GM08714 (cell line): ENCODE results near the gene TMC8.
"Not testable (repeated sequence)": the region's sequence is repeated elsewhere in the genome, so short reads cannot be mapped to it uniquely, and the experiment has no call there.

Experiments used
- H3K4me3 ChIP-seq: fragments of 200-500 bp; sonication (Bioruptor generic); 2 replicates; pipeline ENCODE4 v1.5.1; 2014; ENCODE audit warnings: mild to moderate bottlenecking, low read length, inconsistent platforms
- ZNF274 ChIP-seq: IDR thresholded peaks from 2 replicates; pipeline ENCODE4 v1.6.1; 2012; ENCODE audit warnings: mild to moderate bottlenecking, low read depth, low read length

The TMC8 gene

GRCh38 chr17:78130437-78131101, at the start of gene TMC8:
TMC8 (plus strand) TSS chr17:78130771; CDS start chr17:78131589, 818 bp downstream.
- peak within 1 kb of the TSS; percentile 60; the same call in 1 of the 2 replicates for H3K4me3 ChIP-seq
- TF ChIP-seq ZNF274, result no peak

- no peak overlapping the region for H3K4me3 ChIP-seq
- no peak for TF ChIP-seq ZNF274
These were observed 49.0 kb upstream of the TMC8 start for GRCh38 chr17:78081551-78081950.

GRCh38 chr17:78082355-78082872, 48.2 kb upstream of the TMC8 start:
- H3K4me3 ChIP-seq, result not testable (repeated sequence)

- TF ChIP-seq ZNF274, result no peak
- H3K4me3 ChIP-seq, result no peak overlapping the region
These were observed 47.6 kb upstream of the TMC8 start for GRCh38 chr17:78082988-78083387.

DNA sequence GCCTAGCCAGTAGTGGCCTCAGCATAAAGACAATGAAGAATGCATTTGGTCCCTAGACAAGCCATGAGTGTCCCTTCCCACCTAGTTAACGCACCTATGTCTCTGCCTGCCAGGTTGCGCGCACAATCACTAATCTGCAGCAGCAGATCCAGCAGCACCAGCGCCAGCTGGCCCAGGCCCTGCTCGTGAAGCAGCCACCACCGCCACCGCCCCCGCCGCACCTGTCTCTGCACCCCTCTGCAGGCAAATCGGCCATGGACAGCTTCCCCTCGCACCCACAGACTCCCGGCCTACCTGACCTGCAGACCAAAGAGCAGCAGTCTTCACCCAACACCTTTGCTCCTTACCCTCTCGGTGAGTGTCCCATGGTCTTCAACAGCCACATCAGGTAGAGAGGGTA, 43.8 kb upstream of the TMC8 start:
- no peak overlapping the region for H3K4me3 ChIP-seq
- no peak for TF ChIP-seq ZNF274

GRCh38 chr17:78088529-78088928, 42.0 kb upstream of the TMC8 start:
- TF ChIP-seq ZNF274, result no peak
- H3K4me3 ChIP-seq, result no peak overlapping the region

DNA sequence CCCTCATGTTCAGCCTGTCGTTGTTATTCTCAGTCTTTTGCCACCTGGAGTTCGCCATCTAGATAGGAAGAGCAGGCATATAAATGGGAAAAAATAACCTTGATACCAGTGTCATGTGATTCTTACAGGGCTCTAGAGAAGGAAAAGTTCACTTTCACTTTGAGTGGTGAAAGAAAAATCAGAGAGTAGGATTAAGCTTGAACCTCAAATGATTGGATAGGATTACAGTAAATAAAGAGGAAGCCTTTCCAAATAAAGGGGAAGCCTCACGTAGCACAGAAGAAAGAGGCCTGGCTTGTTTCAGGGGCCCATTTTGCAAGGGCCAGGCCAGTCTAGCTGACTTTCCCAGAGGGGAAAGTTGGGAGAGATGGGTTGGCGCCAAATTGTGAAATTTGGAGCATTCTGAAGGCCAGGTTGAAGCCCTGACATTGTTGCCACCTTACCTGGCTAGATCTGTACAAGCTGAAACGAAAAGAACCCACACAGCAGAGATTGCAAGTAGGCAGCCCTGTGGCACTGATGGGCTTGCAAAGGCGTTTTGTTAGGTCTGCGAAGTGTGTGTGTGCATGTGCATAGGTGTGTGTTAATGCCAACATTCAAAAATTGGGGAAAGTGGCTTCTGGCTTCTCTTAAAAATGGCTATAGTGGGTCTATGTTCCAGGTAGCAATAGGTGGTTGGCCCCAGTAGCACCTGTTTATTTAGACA, 40.8 kb upstream of the TMC8 start:
- no peak for TF ChIP-seq ZNF274
- no peak overlapping the region for H3K4me3 ChIP-seq

- TF ChIP-seq ZNF274, result no peak
- no peak overlapping the region for H3K4me3 ChIP-seq
These were observed 37.7 kb upstream of the TMC8 start for GRCh38 chr17:78092794-78093324.

DNA sequence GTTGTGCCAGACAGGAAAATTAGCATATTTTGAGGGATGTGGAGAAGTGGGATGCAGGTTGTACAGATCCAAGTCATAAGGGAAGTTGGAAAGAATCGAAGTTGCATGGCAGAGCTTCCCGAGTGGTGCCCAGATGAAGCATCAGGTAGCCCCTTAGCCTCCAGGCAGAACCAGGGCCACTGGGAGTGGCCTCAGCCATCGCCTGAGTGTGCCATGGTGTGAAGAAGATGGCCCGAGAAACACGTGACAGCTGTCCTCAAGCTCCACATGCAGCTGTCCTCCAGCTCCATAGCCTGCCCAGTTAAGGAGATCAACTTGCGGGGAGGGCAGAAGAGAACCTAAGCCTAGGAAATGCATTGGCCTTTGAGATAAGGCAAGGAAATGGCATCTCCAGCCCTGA, 35.5 kb upstream of the TMC8 start:
- TF ChIP-seq ZNF274, result no peak
- no peak overlapping the region for H3K4me3 ChIP-seq

GRCh38 chr17:78096093-78096492, 34.5 kb upstream of the TMC8 start:
- TF ChIP-seq ZNF274, result no peak

DNA sequence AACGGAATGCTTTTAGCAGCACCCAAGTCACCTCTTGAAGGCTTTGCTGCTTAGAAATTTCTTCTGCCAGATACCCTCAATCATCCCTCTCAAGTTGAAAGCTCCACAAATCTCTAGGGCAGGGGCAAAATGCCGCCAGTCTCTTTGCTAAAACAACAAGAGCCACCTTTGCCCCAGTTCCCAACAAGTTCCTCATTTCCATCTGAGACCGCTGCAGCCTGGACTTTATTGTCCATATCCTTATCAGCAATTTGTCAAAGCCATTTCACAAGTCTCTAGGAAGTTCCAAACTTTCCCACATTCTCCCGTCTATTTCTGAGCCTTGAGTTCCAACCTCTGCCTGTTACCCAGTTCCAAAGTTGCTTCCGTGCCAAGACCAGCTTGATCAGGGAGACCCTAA, 29.5 kb upstream of the TMC8 start:
- no peak overlapping the region for H3K4me3 ChIP-seq
- no peak for TF ChIP-seq ZNF274

More at GRCh38 chr17:78096093-78096492, 34.5 kb upstream of the TMC8 start:
- no peak overlapping the region for H3K4me3 ChIP-seq

- no peak for TF ChIP-seq ZNF274
- H3K4me3 ChIP-seq, result no peak overlapping the region
These were observed 29.0 kb upstream of the TMC8 start for GRCh38 chr17:78101542-78101941.

- no peak for TF ChIP-seq ZNF274
- no peak overlapping the region for H3K4me3 ChIP-seq
These were observed 27.3 kb upstream of the TMC8 start for GRCh38 chr17:78103311-78103710.

GRCh38 chr17:78104540-78104941, 26.0 kb upstream of the TMC8 start:
- no peak overlapping the region for H3K4me3 ChIP-seq
- TF ChIP-seq ZNF274, result no peak

GRCh38 chr17:78105101-78105500, 25.5 kb upstream of the TMC8 start:
- TF ChIP-seq ZNF274, result no peak
- H3K4me3 ChIP-seq, result no peak overlapping the region
